ENCODE measurements around the gene CCDC40.
A peak's percentile ranks its signal among the peaks of the same experiment; 100 is the strongest.

Gene CCDC40

DNA sequence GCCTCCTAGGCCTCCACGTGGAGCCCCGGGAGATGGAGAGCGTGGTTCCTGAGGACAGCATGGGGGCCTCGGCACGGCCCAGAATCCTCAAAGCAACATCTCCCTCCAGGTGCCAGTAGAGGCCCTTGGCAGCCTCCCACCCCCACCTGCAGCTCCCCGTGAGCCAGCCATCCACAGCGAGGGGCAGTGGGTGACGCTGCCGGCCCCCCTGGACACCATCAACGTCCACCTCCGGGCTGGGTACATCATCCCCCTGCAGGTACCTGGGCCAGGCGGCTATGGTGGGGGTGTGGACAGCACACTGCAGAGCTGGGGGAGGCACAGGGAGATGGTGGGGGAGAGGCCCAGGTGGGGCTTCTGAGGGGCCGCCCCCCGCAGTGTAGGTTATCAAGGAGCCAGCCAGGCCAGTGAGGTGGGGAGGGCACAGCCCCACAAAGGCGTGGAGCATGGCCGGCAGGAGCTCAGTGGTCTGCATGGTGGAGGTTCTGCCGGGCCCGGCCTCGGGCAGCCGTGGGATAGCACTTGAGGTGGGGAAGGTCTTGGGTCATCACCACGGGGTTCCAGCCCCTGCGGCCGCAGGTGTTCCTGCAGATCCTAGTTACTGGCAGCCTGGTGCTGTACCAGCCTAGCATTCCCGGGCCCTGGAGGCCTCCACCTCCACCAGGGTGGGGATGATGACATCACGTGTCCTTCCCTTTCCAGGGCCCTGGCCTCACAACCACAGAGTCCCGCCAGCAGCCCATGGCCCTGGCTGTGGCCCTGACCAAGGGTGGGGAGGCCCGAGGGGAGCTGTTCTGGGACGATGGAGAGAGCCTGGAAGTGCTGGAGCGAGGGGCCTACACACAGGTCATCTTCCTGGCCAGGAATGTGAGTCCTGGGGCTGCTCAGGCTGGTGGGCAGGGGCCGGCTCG, 81.3 kb downstream of the CCDC40 start:
- DNase-seq = no peak

DNA sequence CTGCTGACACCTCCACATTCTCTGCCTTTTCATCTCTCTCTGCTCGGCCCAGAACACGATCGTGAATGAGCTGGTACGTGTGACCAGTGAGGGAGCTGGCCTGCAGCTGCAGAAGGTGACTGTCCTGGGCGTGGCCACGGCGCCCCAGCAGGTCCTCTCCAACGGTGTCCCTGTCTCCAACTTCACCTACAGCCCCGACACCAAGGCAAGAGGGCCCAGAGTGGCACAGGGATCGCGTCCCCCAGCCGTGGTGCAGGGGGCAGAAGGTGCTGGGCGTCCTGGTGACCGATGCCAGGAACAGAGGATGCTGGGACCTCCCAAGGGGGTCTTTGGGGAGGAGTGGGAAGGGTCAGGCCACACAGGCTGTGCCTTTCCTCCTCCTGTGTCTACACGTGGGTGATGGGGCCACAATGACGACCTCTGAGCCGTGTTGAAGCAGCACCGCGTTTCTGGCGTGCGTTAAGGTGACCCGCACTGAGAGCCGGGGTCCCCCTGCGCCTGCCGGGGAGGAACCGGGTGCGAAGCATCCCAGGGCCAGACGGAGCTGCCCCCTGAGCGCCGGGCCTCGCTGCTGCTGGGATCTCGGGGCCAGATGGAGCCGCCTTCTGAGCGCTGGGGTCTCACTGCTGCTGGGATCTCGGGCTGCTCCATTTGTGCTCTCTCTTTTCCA, 82.3 kb downstream of the CCDC40 start:
- DNase-seq = no peak

DNA sequence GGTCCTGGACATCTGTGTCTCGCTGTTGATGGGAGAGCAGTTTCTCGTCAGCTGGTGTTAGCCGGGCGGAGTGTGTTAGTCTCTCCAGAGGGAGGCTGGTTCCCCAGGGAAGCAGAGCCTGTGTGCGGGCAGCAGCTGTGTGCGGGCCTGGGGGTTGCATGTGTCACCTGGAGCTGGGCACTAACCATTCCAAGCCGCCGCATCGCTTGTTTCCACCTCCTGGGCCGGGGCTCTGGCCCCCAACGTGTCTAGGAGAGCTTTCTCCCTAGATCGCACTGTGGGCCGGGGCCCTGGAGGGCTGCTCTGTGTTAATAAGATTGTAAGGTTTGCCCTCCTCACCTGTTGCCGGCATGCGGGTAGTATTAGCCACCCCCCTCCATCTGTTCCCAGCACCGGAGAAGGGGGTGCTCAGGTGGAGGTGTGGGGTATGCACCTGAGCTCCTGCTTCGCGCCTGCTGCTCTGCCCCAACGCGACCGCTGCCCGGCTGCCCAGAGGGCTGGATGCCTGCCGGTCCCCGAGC, 82.9 kb downstream of the CCDC40 start:
- no peak for DNase-seq

DNA sequence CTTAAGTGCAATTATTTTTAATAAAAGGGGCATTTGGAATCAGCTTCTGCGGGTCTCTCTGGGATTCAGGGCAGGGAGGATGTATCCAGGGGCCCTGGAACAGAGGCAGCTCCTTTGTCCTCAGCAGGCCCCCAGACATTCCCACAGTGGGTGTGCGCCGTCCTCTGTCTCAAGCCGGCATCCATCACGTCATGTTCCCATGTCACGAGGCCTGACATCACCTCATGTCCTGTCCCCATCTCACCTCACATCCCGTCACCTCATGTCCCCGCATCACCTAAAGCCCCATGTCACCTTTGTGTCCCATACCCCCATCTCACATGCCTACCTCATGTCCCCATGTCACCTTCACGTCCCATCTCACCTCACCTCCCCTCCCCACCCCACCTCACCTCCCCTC, 83.4 kb downstream of the CCDC40 start:
- no peak for DNase-seq

DNA sequence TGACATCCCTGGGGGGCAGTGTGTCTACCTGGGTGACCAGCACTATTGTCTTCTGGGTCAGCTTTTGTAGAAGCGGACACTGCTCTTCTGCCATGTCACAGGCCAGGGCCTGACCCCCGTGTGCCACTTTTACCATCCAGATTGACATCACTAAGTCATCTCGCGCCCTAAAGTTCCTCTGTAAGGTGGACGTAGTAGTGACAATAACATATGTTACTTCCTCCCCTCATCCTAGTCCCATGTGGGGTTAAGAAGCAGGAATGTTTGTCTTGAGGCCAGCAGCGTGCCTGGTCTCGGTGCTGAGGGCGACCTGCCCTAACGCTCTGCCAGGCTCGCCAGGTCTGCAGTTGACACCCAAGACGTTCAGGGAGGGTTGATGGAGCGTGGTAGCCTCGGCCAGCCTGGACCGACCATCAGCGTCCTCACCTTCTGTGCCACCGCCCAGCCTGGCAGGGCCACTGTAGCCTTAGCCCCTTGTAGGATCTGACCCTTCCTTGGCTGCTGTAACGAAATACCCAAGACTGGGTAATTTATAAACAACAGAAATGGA, 85.7 kb downstream of the CCDC40 start:
- DNase-seq = no peak

GRCh38 chr17:80122926-80123505, 86.6 kb downstream of the CCDC40 start:
- DNase-seq = no peak

- peak; percentile 30 for DNase-seq
Observed at GRCh38 chr17:80123791-80124190, 87.3 kb downstream of the CCDC40 start.

DNA sequence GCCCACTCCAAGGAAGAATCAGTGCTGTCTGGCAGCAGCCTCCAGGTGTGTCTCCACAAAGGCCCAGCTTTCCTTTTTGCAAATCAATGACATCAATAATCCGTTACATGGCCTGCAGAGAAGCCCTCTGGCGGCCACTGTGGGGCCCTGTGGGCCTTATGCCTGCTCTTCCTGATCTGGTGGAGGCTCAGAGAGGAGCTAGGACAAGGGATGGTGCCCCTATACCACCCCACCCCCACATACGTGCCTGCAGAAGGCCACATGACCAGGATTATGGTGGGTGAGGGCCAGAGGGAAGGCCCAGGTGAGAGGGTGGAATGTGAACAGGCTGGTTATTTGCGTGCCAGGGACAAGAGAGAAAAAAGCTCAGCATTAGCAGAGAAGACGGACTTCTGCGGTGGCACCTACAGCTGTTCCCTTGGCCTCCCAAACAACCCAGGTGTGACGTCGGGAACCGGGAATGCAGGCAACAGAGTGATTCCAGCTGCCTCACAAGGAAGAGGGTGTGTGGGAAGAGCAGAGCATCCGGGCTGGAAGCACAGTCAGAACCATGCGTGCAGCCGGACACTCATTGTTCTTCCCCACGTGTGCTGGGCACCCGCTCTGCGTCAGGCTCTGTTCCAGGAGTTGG, 88.0 kb downstream of the CCDC40 start:
- DNase-seq = peak; percentile 37

DNA sequence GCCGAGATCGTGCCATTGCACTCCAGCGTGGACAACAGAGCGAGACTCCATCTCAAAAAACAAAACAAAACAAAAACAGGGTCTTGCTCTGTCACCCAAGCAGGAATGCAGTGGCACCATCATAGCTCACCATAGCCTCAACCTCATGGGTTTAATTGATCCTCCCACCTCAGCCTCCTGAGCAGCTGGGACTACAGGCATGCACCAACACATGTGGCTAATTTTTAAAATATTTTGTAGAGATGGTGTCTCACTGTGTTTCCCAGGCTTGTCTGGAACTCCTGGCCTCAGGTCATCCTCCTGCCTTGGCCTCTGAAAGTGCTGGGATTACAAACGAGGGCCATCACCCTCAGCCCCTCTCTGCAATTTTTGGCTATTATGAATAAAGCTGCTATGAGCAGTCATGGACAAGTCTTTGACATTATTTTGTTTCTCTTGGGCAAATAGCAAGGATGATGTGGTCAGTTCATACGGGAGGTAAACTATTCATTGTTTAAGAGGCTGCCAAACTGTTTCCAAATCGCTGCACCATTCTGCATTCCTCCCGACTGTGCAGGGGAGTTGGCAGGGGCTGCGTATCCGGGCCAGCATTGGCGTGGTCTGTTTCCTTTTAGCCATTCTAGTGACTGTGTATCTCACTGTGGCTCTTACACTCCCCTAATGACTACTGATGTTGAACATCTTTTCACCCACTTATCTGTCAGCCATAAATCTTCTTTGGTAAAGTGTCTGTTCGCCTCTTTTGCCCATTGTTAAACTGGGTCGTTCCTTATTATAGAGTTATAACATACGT, 89.4 kb downstream of the CCDC40 start:
- DNase-seq = peak; percentile 72

- no peak for DNase-seq
Observed at GRCh38 chr17:80126449-80126715, 89.9 kb downstream of the CCDC40 start.

GRCh38 chr17:80129006-80129565, 92.6 kb downstream of the CCDC40 start:
- DNase-seq = no peak

GRCh38 chr17:80130992-80131391, 94.5 kb downstream of the CCDC40 start:
- DNase-seq = no peak

DNA sequence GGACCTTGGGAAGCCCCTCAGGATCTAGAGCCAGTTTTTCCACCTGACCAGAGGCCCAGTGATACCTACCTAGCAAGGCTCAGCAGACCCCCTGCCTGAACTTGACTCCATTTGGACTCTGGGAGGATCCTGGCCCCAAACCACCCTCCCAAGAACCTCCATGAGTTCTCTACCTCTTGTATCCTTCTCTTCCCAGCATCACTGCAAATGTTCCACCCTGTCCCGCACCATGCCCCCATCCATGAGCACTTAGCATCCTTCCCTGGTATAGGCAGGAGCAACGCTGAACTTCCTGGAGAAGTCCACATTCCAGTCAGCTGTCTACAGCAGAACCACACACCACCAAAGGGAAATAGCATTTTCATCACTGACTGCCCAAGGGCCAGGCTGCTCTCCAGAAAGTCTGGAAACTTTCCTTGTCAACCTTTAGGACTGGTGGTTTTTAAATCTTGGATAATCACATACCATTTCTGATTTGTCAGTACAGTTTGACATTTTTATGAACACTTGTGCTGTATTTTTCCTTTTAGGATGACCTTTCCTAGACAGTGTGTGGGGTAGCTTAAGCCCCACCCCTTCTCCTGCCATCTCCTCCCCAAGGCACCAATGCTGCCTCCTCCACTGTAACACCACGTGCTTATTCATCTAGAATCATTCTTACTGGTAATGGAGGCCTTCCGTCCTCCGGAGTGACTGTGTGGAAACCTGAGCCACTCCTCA, 96.6 kb downstream of the CCDC40 start:
- DNase-seq = no peak

DNA sequence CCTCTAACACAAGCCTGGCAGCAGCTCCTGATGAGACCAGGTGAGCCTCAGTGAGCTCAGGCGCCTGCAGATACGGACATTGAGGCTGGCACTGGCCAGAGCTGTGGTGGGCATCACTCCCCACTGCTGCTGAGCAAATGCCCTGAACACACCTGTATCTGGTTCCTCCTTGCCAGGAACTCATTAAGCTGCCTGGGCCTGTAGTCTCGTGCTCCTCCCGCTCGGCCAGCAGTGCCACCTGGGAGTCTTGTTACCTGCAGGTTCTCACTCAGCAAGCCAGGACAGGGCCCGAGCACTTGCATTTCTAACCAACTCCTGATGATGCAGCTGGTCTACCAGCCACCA, 97.2 kb downstream of the CCDC40 start:
- DNase-seq = no peak

DNA sequence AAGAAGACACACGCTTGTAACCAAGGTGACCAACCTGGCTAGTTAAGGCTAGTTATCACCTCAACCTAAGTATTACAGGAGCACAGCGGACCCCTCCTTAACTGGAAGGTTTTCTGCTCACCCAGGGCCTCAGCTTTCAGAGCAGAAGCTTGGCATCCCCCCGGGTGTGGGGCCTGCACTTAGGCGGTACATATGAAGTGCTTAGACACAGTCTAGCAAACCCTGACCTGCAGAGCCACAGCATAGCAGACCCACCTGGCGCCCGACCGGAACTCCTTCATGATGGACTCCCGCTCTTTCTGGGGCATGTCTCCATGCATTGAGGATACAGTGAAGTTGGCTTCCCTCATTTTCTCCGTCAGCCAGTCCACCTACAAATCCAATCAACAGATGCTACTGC, 100.7 kb downstream of the CCDC40 start:
- DNase-seq = no peak

DNA sequence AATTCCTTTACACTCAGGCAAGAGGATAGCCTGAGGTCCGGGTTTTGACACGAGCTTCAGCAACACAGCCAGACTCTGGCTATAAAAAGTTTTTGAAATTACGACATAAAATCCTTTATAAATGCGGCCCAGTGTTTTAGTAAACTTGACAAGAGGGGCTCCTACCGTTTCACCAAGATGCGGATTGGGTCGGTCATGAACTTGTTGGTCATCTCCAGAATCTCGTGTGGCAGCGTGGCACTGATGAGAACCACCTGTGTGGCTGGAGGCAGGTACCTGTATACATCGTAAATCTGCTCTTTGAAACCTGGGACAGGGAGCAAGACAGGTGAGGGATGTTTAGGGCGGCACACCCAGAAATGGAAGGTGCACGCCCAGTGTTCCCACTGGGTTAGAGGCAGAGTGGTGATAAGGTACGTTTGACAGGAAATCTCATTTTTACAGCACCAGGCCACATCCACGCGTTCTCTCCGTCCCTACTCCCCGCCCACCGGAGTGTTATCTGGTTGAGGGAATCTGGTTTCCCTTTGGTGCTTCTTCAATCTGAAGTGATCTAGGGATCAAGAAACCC, 102.5 kb downstream of the CCDC40 start:
- no peak for DNase-seq

DNA sequence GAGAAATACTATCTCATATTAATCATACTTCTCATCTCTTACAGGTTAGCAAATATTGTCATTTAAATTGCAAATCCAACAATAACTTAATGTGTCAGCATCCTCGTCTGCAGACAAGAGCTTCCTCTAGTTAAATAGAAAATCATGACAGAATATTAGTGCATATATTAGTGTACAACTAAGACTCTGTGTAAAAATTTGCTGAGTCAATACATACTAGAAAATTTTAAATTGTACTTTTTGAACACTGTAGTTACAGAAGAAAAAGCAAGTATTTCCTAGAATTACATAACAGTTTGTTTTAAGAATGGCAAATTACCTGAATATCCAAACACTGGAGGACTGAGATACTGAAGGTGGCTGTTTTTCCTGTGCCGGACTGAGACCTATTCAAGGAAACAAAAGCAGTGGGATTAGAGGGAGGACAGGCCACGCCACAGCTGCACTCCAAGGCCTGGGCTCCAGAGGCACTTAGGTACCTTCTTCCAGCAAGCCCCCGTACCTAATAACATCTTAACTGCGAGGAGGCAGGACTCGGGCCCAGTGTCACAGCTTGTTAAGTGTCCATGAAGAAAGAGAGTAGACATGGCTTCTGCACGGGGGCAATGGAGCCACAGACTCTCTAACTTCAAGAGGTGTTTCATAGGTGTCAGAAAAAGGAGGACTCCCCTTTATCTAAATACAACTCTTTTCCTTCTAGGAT, 105.2 kb downstream of the CCDC40 start:
- DNase-seq = no peak

- no peak for DNase-seq
Observed at GRCh38 chr17:80142929-80143328, 106.5 kb downstream of the CCDC40 start.

DNA sequence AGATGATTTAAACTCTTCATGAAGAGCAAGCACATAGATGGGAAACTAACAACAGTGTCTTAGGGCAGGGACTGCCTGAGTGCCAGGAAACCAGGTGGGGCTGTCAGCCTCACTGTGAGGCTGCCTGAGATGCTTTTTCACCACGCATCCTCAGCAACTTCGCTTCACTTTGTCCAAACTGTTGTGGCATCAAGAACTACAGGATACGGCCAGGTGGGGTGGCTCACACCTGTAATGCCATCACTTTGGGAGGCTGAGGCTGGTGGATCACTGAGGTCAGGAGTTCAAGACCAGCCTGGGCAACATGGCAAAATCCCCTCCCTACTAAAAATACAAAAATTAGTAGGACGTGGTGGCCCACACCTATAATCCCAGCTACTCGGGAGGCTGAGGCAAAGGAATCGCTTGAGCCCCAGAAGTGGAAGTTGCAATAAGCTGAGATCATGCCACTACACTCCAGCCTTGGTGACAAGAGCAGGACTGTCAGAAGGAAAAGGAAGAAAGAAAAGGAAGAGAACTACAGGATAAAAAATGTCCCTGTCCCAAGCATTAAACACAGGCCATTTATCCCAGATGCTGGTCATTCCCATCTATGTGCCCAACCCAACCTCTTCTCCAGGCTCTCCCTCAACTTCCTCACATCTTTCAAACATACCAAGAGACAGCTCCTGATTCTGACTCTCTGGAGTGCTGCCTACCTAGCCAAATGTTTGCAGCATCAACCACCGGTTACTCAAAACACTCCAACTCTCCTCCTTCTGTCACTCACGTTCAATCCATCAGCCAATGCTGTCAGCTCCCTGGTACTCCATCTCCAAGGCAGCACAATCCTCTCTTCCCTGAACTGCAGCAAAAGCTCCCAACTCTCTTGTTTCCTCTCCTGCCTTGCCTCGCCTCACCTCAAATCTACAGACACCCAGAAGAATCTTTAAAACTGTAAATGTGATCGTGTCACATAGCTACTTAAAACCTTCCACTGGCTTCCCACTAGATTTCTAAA, 108.9 kb downstream of the CCDC40 start:
- DNase-seq = no peak

Data from fibroblast of skin of abdomen (primary cell).